Uterus (tissue), 4 donors: ENCODE data around the gene TSPAN32. TPM values are rescaled to one million over a fixed set of nuclear protein-coding genes. Genes with fewer than 3 reads are reported as not detected.
A peak's percentile ranks its signal among the peaks of the same experiment; 100 is the strongest.

ENCODE experiments used
- DNase-seq, 2 donors: peaks; one replicate each; pipeline ENCODE4 v3.0.0-alpha.2; 2019 to 2020
- H3K27ac ChIP-seq, 2 donors: fragments of 200-600 bp; sonication (generic); 1 replicate in 1 of 2; 2 replicates in 1 of 2; pipeline ENCODE4 v1.5.1; 2016 to 2018
- H3K27me3 ChIP-seq, 2 donors: fragments of 200-600 bp; sonication (generic); one replicate each; pipeline ENCODE4 v1.5.1; 2018 to 2019; ENCODE audit warnings: control low read depth in 1 of 2
- H3K36me3 ChIP-seq, 2 donors: fragments of 200-600 bp; sonication (generic); one replicate each; pipeline ENCODE4 v1.5.1; 2019; ENCODE audit warnings: control low read depth in 1 of 2
- H3K4me1 ChIP-seq, 2 donors: fragments of 200-600 bp; sonication (generic); one replicate each; pipeline ENCODE4 v1.5.1; 2018 to 2019; ENCODE audit warnings: control low read depth in 1 of 2
- H3K4me3 ChIP-seq, 2 donors: fragments of 200-600 bp; sonication (generic); 1 replicate in 1 of 2; 2 replicates in 1 of 2; pipeline ENCODE4 v1.5.1; 2018 to 2019; ENCODE audit warnings: mild to moderate bottlenecking in 1 of 2
- H3K9me3 ChIP-seq, 2 donors: fragments of 200-600 bp; sonication (generic); one replicate each; pipeline ENCODE4 v1.5.1; 2019; ENCODE audit warnings: control low read depth in 1 of 2
- POLR2A ChIP-seq, 2 donors: fragments of 450-650 bp; IDR thresholded peaks; one replicate each; pipeline ENCODE4 v1.6.1; 2016; ENCODE audit warnings: antibody characterized with exemption in 2 of 2, mild to moderate bottlenecking in 1 of 2, moderate library complexity in 1 of 2
- intact Hi-C: fragments of 100-400 bp; cut with DNase I; formaldehyde crosslinking; loops from one replicate; pipeline ENCODE4 v1.15.1; 2023; ENCODE audit warnings: low total_unique reads
- total RNA-seq, 4 donors: library from RNA; depleted of rRNA in 3 of 4; stranded (reverse); fragments of >200 nt in 3 of 4; gene quantifications; one replicate each; pipeline versions ENCODE4 v1.1.0 to v1.2.4, GENCODE V29; 2014 to 2023
- TF ChIP-seq, protein P1 (sequence below), 4 experiments: fragments of 200-600 bp in 2 of 4; fragments of 450-650 bp in 2 of 4; sonication (generic) in 2 of 4; IDR thresholded peaks; one replicate each; pipeline ENCODE4 v1.5.1; 2016 to 2019; ENCODE audit warnings: antibody characterized with exemption in 4 of 4, mild to moderate bottlenecking in 2 of 4, moderate library complexity in 1 of 4
- donor health status: DM: yes; HTN: yes; CAD: no.

Gene TSPAN32
- total RNA-seq, 4 donors from 2014 or later, result 2.5 to 3.3 TPM; not detected in 2

DNA sequence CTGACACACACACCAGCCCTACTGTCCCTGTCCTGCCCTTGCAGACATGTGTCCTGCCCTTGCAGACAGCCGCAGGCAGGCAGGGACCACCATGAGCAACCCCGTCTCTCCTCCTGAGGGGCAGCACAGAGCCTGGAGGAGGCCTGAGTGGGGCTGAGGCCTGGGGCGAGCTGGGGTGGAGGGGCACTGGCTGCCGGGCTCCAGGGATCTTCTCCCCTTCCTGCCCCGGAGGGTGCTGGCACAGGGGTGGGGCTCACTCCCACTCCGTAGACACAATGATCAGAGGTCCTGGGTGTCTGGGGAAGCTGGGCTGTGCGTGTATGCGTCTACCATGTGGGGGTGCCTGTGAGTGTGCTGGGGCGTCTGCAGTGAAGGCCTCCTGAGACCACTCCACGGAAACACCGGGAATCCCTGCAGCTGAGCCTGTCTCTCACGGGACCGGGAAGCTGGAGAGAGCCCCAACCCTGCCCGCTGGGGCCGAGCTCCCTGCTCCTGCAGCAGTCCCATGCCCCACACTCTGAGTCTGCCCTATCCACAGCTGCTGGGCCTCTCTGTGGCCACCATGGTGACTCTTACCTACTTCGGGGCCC, 588 bp downstream of the TSPAN32 start:
- no peak for DNase-seq
- H3K4me1 ChIP-seq, result peaks cover 21 to 26% of the 10 kb centered on the region in 2 donors
- peak overlapping the region in 1 of 2 donors; percentile 89 for H3K27ac ChIP-seq
- H3K4me3 ChIP-seq, result no peak overlapping the region
- intact Hi-C loops, result loop anchor here (5.0 to 10.0 kb wide), 2 partner anchors 108 to 120 kb away; no protein-coding TSS in a partner anchor
- no peaks in the 10 kb centered on the region for H3K9me3 ChIP-seq
- no peaks in the 10 kb centered on the region for H3K36me3 ChIP-seq
- no peaks in the 10 kb centered on the region for H3K27me3 ChIP-seq
- TF ChIP-seq, protein P1, sequence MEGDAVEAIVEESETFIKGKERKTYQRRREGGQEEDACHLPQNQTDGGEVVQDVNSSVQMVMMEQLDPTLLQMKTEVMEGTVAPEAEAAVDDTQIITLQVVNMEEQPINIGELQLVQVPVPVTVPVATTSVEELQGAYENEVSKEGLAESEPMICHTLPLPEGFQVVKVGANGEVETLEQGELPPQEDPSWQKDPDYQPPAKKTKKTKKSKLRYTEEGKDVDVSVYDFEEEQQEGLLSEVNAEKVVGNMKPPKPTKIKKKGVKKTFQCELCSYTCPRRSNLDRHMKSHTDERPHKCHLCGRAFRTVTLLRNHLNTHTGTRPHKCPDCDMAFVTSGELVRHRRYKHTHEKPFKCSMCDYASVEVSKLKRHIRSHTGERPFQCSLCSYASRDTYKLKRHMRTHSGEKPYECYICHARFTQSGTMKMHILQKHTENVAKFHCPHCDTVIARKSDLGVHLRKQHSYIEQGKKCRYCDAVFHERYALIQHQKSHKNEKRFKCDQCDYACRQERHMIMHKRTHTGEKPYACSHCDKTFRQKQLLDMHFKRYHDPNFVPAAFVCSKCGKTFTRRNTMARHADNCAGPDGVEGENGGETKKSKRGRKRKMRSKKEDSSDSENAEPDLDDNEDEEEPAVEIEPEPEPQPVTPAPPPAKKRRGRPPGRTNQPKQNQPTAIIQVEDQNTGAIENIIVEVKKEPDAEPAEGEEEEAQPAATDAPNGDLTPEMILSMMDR (IDR thresholded peaks at IDR 0.05), result no peak
- no peak for TF ChIP-seq POLR2A (IDR thresholded peaks at IDR 0.05)

DNA sequence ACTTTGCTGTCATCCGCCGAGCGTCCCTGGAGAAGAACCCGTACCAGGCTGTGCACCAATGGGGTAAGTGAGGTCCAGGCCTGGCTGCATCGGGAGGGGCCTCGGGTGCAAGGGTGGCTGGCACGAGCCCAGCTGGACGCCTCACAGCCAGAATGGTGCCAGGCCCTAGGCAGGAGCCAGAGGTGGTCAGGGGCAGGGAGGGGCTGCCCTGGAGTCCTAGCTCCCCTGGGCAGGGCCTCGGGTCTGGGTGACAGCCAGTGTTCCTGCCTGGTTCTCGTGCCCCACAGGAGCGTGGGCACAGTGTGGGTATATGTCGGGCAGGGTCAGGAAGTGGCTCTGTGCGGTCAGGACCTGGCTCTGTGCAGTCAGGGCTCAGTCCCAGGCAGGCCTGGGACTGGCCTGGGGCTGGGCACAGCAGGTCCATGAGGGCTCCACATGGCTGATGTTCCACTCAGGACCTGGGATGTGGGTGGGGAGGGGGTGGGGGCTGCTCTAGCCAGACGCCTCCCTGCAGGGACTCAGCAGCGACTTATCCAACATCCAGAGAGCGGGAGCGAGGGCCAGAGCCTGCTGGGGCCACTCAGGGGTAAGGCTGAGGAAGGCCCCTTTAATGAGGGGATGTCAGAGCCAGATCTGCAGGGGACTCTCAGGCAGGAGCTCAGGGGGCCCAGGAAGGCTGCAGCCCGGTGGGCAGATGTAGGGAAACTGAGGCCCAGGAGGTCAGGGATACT, 1.2 kb downstream of the TSPAN32 start:
- Histone ChIP-seq H3K4me3 (no peak overlapping the region), H3K4me1 (peaks cover 22 to 28% of the 10 kb centered on the region in 2 donors), H3K27me3 (no peaks in the 10 kb centered on the region), H3K27ac (peak overlapping the region; percentile 89 to 99), H3K36me3 (no peaks in the 10 kb centered on the region), H3K9me3 (no peaks in the 10 kb centered on the region)
- no peak for DNase-seq
- intact Hi-C loops, result loop anchor here (5.0 to 10.0 kb wide), 2 partner anchors 108 to 119 kb away; no protein-coding TSS in a partner anchor
- TF ChIP-seq POLR2A (IDR thresholded peaks at IDR 0.05), result no peak
- TF ChIP-seq, protein P1 (IDR thresholded peaks at IDR 0.05), result no peak

DNA sequence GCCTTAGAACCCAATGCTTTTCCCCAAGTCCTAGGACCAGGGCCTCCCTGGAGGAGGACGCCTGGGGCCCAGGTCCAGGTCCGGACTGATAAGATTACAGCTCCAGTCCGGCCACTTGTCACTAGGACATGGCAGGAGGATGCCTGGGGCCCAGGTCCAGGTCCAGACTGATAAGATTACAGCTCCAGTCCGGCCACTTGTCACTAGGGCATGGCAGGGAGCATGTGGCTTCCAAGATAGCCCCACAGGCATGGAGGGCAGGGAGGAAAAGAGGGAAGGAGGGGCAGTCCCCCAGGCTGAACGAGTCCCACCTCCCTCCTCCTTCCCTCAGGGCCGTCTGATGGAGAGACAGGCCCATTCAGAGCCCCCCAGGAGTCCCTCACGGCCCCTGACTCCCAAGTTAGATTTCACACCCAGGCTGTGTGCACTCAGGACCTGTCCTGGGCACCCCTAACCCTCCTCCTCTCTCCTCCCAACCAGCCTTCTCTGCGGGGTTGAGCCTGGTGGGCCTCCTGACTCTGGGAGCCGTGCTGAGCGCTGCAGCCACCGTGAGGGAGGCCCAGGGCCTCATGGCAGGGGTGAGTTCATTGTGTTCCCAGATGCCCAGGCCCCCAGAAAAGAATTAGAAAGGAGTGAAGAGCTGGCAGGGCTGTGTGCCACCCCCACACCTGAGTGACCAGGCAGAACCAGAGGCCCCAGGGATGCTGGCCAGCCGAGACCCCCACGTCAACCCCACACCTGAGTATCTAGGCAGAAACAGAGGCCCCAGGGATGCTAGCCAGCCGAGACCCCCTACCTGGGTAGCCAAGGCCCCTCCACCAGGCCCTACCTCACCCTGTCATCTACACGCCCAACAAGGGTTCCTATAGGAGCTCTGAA, 2.1 kb downstream of the TSPAN32 start:
- no peak overlapping the region for H3K4me3 ChIP-seq
- peaks cover 22 to 28% of the 10 kb centered on the region in 2 donors for H3K4me1 ChIP-seq
- intact Hi-C loops, result loop anchor here (5.0 to 10.0 kb wide), 2 partner anchors 109 to 118 kb away; no protein-coding TSS in a partner anchor
- TF ChIP-seq POLR2A (IDR thresholded peaks at IDR 0.05), result no peak
- TF ChIP-seq, protein P1 (IDR thresholded peaks at IDR 0.05), result no peak
- H3K27ac ChIP-seq, result peak overlapping the region; percentile 89 to 99
- no peak for DNase-seq
- H3K36me3 ChIP-seq, result no peaks in the 10 kb centered on the region
- no peaks in the 10 kb centered on the region for H3K27me3 ChIP-seq
- H3K9me3 ChIP-seq, result no peaks in the 10 kb centered on the region

DNA sequence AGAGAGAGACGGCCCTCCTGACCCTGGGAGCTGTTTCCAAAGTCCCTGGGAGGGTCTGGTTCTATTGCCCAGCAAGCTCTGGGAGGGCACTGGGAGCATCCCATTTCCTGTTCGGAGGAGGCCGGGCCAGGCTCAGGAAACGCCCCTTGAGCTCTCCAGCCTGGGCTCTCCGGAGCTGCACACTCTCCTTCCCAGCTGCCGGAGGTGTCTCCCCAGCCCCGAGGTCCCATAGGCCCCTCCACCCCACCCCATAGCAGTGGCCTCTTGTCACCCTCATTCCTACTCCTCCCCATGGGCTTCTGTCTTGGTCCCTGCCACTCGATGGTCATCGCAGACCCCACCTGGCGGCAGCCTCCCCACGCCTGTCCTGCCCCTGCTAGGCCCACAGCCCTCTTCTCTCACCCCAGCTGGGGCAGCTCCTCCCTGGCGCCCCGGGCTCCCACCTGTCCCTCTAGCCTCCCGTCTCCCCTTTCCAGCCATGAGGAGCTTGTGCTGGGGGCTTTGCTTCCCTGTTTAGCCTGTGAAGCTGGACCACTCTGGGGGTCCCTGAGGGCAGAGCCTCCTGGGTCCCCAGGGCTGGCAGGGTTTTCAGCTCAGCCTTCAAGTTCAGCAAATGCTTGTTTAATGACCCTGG, 2.8 kb downstream of the TSPAN32 start:
- TF ChIP-seq, protein P1 (IDR thresholded peaks at IDR 0.05), result no peak
- no peak for TF ChIP-seq POLR2A (IDR thresholded peaks at IDR 0.05)
- Histone ChIP-seq H3K27me3 (no peaks in the 10 kb centered on the region), H3K27ac (peak overlapping the region; percentile 89 to 99), H3K9me3 (no peaks in the 10 kb centered on the region), H3K4me3 (no peak overlapping the region), H3K4me1 (peaks cover 22 to 28% of the 10 kb centered on the region in 2 donors), H3K36me3 (no peaks in the 10 kb centered on the region)
- intact Hi-C loops, result loop anchor here (5.0 to 10.0 kb wide), 3 partner anchors 98 to 118 kb away; partner anchors contain the start of gene TSSC4
- peak in 1 of 2 donors; percentile 61 for DNase-seq
